ENCODE data around the gene KRABD2.

KRABD2 gene

GRCh38 chr17:8339540-8339939 lies 37.0 kb downstream of the KRABD2 start, which contains the start of gene ODF4:
Gene ODF4, plus strand, starts transcription at chr17:8339840. Its CDS starts 212 bp downstream, at chr17:8340052.
- no peaks in the 10 kb centered on the region for H3K4me1 ChIP-seq (ENCODE audit: insufficient read depth, low read length)

GRCh38 chr17:8338753-8339140 lies 37.8 kb downstream of the KRABD2 start:
- no peak overlapping the region for H2AFZ ChIP-seq (ENCODE audit: low read depth, low read length)
- no peaks in the 10 kb centered on the region for H4K20me1 ChIP-seq (ENCODE audit: insufficient read depth, low read length)
- no peaks in the 10 kb centered on the region for H3K9me3 ChIP-seq (ENCODE audit: insufficient read depth, low read length, severe bottlenecking)
- H3K4me1 ChIP-seq (ENCODE audit: insufficient read depth, low read length): no peaks in the 10 kb centered on the region
- H3K4me3 ChIP-seq (ENCODE audit: low read depth in 1 of 2, low read length in 2 of 2): no peak overlapping the region
- no peak overlapping the region for H3K9ac ChIP-seq (ENCODE audit: low read depth, low read length)
- no peaks in the 10 kb centered on the region for H3K36me3 ChIP-seq (ENCODE audit: insufficient read depth, low read length)
- H3K27ac ChIP-seq (ENCODE audit: low read length): no peak overlapping the region
- DNase-seq (no peak), ATAC-seq (ENCODE audit: insufficient read depth, low read depth) (no peak)
- H3K27me3 ChIP-seq (ENCODE audit: insufficient read depth, low read length, poor library complexity): no peaks in the 10 kb centered on the region
- no peaks in the 10 kb centered on the region for H3K79me2 ChIP-seq (ENCODE audit: insufficient read depth, low read length)
- no peak overlapping the region for H3K4me2 ChIP-seq (ENCODE audit: insufficient read depth, low read length)
- no peak for TF ChIP-seq CTCF (IDR thresholded peaks at IDR 0.05; ENCODE audit: borderline replicate concordance, extremely low read depth, low read length, poor library complexity, severe bottlenecking)
- TF ChIP-seq EZH2 (IDR thresholded peaks at IDR 0.05; ENCODE audit: borderline replicate concordance, low read depth, low read length, severe bottlenecking): no peak

More at GRCh38 chr17:8339540-8339939, 37.0 kb downstream of the KRABD2 start, which contains the start of gene ODF4:
- Histone ChIP-seq H3K9me3 (ENCODE audit: insufficient read depth, low read length, severe bottlenecking) (no peaks in the 10 kb centered on the region), H2AFZ (ENCODE audit: low read depth, low read length) (no peak within 1 kb of the TSS), H3K4me2 (ENCODE audit: insufficient read depth, low read length) (no peak within 1 kb of the TSS), H3K36me3 (ENCODE audit: insufficient read depth, low read length) (no peaks in the 10 kb centered on the region), H3K9ac (ENCODE audit: low read depth, low read length) (no peak within 1 kb of the TSS), H3K79me2 (ENCODE audit: insufficient read depth, low read length) (no peaks in the 10 kb centered on the region), H4K20me1 (ENCODE audit: insufficient read depth, low read length) (no peaks in the 10 kb centered on the region), H3K27ac (ENCODE audit: low read length) (no peak within 1 kb of the TSS), H3K4me3 (ENCODE audit: low read depth in 1 of 2, low read length in 2 of 2) (no peak within 1 kb of the TSS), H3K27me3 (ENCODE audit: insufficient read depth, low read length, poor library complexity) (no peaks in the 10 kb centered on the region)
- no peak for DNase-seq
- ATAC-seq (ENCODE audit: insufficient read depth, low read depth): no peak
- no peak for TF ChIP-seq CTCF (IDR thresholded peaks at IDR 0.05; ENCODE audit: borderline replicate concordance, extremely low read depth, low read length, poor library complexity, severe bottlenecking)
- no peak for TF ChIP-seq EZH2 (IDR thresholded peaks at IDR 0.05; ENCODE audit: borderline replicate concordance, low read depth, low read length, severe bottlenecking)

- no peaks in the 10 kb centered on the region for H3K4me1 ChIP-seq (ENCODE audit: insufficient read depth, low read length)
- no peak overlapping the region for H3K4me2 ChIP-seq (ENCODE audit: insufficient read depth, low read length)
Observed at GRCh38 chr17:8337802-8338752, 38.4 kb downstream of the KRABD2 start.

More at GRCh38 chr17:8337802-8338752, 38.4 kb downstream of the KRABD2 start:
- Histone ChIP-seq H3K79me2 (ENCODE audit: insufficient read depth, low read length) (no peaks in the 10 kb centered on the region), H3K9ac (ENCODE audit: low read depth, low read length) (no peak overlapping the region), H3K27me3 (ENCODE audit: insufficient read depth, low read length, poor library complexity) (no peaks in the 10 kb centered on the region), H3K36me3 (ENCODE audit: insufficient read depth, low read length) (no peaks in the 10 kb centered on the region), H3K4me3 (ENCODE audit: low read depth in 1 of 2, low read length in 2 of 2) (no peak overlapping the region), H4K20me1 (ENCODE audit: insufficient read depth, low read length) (no peaks in the 10 kb centered on the region), H3K9me3 (ENCODE audit: insufficient read depth, low read length, severe bottlenecking) (no peaks in the 10 kb centered on the region), H2AFZ (ENCODE audit: low read depth, low read length) (no peak overlapping the region), H3K27ac (ENCODE audit: low read length) (no peak overlapping the region)
- TF ChIP-seq EZH2 (IDR thresholded peaks at IDR 0.05; ENCODE audit: borderline replicate concordance, low read depth, low read length, severe bottlenecking): no peak
- no peak for TF ChIP-seq CTCF (IDR thresholded peaks at IDR 0.05; ENCODE audit: borderline replicate concordance, extremely low read depth, low read length, poor library complexity, severe bottlenecking)
- ATAC-seq (ENCODE audit: insufficient read depth, low read depth): no peak
- no peak for DNase-seq
